Measurements from ENCODE around the gene CYTH1. TPM values are rescaled to one million over a fixed set of nuclear protein-coding genes. Genes with fewer than 3 reads are reported as not detected.

CYTH1 gene
- total and polyA plus RNA-seq, 10 donors: 66.9 to 169 (median 131) TPM

DNA sequence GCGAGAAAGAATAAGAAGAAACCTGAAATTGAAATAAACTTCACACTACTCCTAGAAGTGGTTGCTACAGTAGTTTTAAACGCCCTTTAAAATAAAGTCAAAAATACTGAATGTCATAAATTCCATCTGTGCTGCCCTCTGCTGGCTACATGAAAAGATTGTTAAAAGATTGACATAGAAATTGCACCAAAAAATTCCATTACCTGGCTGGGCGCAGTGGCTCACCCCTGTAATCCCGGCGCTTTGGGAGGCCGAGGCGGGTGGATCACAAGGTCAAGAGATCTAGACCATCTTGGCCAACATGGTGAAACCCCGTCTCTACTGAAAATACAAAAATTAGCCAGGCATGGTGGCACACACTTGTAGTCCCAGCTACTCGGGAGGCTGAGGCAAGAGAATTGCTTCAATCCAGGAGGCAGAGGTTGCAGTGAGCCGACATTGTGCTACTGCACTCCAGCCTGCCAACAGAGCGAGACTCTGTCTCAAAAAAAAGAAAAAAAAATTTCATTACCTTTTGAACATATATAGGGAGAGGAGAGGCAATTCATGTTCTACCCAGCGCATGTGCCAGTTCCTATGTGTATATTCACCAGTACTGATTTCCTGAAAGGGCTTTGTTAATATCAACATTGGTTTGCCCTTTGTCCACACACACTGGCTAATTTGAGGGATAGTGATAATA, 36.5 kb downstream of the CYTH1 start:
- Histone ChIP-seq H3K27ac (peak overlapping the region in 5 of 8 donors; percentile 47 to 93 (median 90)), H3K9me3 (no peaks in the 10 kb centered on the region), H3K36me3 (peaks cover 0 to 15% (median 5%) of the 10 kb centered on the region in 6 donors), H3K27me3 (replicated peaks in 1 of 7) (no peaks in the 10 kb centered on the region), H3K4me1 (peaks cover 63 to 100% (median 91%) of the 10 kb centered on the region in 6 donors), H3K4me3 (no peak overlapping the region)
- peak; percentile 79 for DNase-seq
- 53 to 75% (median 61%) methylated on average over 12 of the region's 12 CpGs for WGBS, 5 donors
- intact Hi-C loops (cut with DNase I; ENCODE audit: low total_unique reads): loop anchor here (5.0 kb wide), 1 partner anchor 37 kb away; the partner anchor contains the start of gene CYTH1
- TF ChIP-seq POLR2AphosphoS5 (IDR thresholded peaks at IDR 0.05) (no peak), POLR2A (IDR thresholded peaks at IDR 0.05) (no peak)
- TF ChIP-seq, protein P1, sequence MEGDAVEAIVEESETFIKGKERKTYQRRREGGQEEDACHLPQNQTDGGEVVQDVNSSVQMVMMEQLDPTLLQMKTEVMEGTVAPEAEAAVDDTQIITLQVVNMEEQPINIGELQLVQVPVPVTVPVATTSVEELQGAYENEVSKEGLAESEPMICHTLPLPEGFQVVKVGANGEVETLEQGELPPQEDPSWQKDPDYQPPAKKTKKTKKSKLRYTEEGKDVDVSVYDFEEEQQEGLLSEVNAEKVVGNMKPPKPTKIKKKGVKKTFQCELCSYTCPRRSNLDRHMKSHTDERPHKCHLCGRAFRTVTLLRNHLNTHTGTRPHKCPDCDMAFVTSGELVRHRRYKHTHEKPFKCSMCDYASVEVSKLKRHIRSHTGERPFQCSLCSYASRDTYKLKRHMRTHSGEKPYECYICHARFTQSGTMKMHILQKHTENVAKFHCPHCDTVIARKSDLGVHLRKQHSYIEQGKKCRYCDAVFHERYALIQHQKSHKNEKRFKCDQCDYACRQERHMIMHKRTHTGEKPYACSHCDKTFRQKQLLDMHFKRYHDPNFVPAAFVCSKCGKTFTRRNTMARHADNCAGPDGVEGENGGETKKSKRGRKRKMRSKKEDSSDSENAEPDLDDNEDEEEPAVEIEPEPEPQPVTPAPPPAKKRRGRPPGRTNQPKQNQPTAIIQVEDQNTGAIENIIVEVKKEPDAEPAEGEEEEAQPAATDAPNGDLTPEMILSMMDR (IDR thresholded peaks at IDR 0.05 in 8 of 11, conservative IDR thresholded peaks at IDR 0.05 in 3 of 11): peak; percentile 20 to 69 (median 58)

DNA sequence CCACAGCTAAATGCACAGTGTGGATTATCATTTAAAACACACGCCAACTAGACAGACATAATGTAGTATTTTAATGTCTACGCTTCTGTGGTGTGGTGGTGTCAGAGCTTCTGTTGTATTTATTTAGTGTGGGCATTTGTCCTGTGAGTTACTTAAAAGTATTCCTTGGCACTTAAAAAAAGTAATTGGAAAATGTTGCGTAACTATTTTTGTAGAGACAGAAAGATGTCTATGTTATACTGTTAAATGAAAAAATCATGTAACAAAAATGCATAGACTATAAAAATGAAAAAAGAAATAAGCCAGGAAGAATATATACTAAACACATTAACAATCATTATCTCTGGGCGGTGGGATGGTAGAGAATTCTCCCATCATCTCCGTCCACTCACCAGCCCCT, 39.2 kb downstream of the CYTH1 start:
- WGBS, 5 donors: 96 to 98% (median 98%) methylated on average over 5 of the region's 5 CpGs
- TF ChIP-seq, protein P1 (IDR thresholded peaks at IDR 0.05 in 8 of 11, conservative IDR thresholded peaks at IDR 0.05 in 3 of 11): no peak
- no peak for TF ChIP-seq POLR2A (IDR thresholded peaks at IDR 0.05)
- DNase-seq: no peak
- Histone ChIP-seq H3K4me3 (no peak overlapping the region), H3K9me3 (no peaks in the 10 kb centered on the region), H3K27me3 (replicated peaks in 1 of 7) (no peaks in the 10 kb centered on the region), H3K4me1 (peaks cover 66 to 100% (median 91%) of the 10 kb centered on the region in 6 donors), H3K36me3 (peaks cover 0 to 15% (median 5%) of the 10 kb centered on the region in 6 donors), H3K27ac (peak overlapping the region in 1 of 8 donors; percentile 70)
- intact Hi-C loops (cut with DNase I; ENCODE audit: low total_unique reads): no loop called here

DNA sequence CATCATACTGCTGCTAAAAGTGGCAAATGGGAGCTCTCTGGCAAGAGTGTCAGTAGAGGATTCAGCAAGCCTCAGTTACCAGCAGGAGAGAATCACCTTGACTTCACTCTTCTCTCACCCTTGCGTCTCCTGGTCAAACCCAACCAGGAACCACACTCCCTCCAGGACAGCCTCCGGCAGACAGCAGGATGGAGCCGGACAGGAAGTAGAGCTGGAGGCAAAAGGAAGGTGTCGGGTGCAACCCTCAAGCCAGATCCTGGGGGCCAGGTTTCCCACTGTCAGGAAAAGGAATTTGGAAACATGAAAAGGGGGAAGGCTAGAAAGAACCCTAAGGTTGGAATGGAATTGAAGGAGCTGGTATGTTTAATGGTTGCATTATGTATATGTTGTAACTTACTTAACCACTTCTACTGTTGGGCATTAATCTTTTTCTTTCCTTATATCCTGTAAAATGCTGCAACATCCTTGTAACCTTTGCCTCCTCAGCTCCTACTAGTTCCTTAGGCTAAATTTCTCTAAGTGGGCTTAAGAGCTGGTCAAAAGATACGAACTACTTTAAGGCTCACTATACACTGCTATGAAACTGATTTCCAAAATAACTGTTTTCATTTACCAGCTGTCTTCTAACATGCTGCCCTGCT, 40.3 kb downstream of the CYTH1 start:
- no peak for DNase-seq
- Histone ChIP-seq H3K27ac (peak overlapping the region in 4 of 8 donors; percentile 30 to 70 (median 50)), H3K27me3 (replicated peaks in 1 of 7) (no peaks in the 10 kb centered on the region), H3K4me1 (peaks cover 62 to 100% (median 91%) of the 10 kb centered on the region in 6 donors), H3K36me3 (peaks cover 0 to 15% (median 5%) of the 10 kb centered on the region in 6 donors), H3K9me3 (no peaks in the 10 kb centered on the region), H3K4me3 (peak overlapping the region in 1 of 8 donors; percentile 15)
- intact Hi-C loops (cut with DNase I; ENCODE audit: low total_unique reads): no loop called here
- 45 to 70% (median 59%) methylated on average over 5 of the region's 5 CpGs for WGBS, 5 donors
- no peak for TF ChIP-seq POLR2A (IDR thresholded peaks at IDR 0.05)
- no peak for TF ChIP-seq POLR2AphosphoS5 (IDR thresholded peaks at IDR 0.05)
- TF ChIP-seq, protein P1 (IDR thresholded peaks at IDR 0.05 in 8 of 11, conservative IDR thresholded peaks at IDR 0.05 in 3 of 11): no peak

All from spleen (tissue), 11 donors.